Mucosa of descending colon (tissue), 3 donors: ENCODE measurements around the gene ACSL3. TPM values are rescaled to one million over a fixed set of nuclear protein-coding genes. Genes with fewer than 3 reads are reported as not detected.

ENCODE experiments used
- ATAC-seq: fragments of 200-7000 bp; cut with Tn5 transposase; one replicate; pipeline ENCODE4 v1.9.1; 2020; ENCODE audit warnings: mild to moderate bottlenecking, moderate library complexity
- DNase-seq, 3 donors: peaks; one replicate each; pipeline ENCODE4 v3.0.0-alpha.2; 2020
- H3K36me3 ChIP-seq: fragments of 200-600 bp; one replicate; pipeline ENCODE4 v1.8.0; 2021; ENCODE audit warnings: low read depth, mild to moderate bottlenecking
- H3K4me1 ChIP-seq: fragments of 200-600 bp; one replicate; pipeline ENCODE4 v1.8.0; 2021; ENCODE audit warnings: low read depth, mild to moderate bottlenecking
- H3K4me3 ChIP-seq: fragments of 200-600 bp; one replicate; pipeline ENCODE4 v1.8.0; 2021; ENCODE audit warnings: mild to moderate bottlenecking
- H3K9me3 ChIP-seq: fragments of 200-600 bp; one replicate; pipeline ENCODE4 v1.8.0; 2021; ENCODE audit warnings: mild to moderate bottlenecking
- CTCF ChIP-seq: fragments of 200-600 bp; IDR thresholded peaks from one replicate; pipeline ENCODE4 v1.8.0; 2022; ENCODE audit warnings: antibody characterized with exemption, mild to moderate bottlenecking
- intact Hi-C, 2 donors: fragments of 100-400 bp; cut with DNase I in 1 of 2; cut with micrococcal nuclease in 1 of 2; formaldehyde crosslinking; loops; one replicate each; pipeline versions ENCODE4 v1.11.0 to v1.11.1; 2022; cut with DNase I, micrococcal nuclease
- total RNA-seq, 3 donors: library from RNA; stranded (reverse); fragmentation: NEBNext Ultra II Directional in 2 of 3; extraction: Animal tissue kit (Norgen Biotek cat#: 25700) in 2 of 3; gene quantifications; one replicate each; pipeline versions ENCODE4 v1.2.1 to v1.2.4, GENCODE V29; 2021 to 2023
- donor health status: DM: no; HTN: no; CAD: no; lungs with moderate emphysema.
- donor health status: DM: no; HTN: no; CAD: no.
- donor health status: DM: no; HTN: yes; CAD: no.

ACSL3 gene
- total RNA-seq, 3 donors from 2014 or later, result 77.2 to 108 (median 93.0) TPM

- intact Hi-C loops, result no loop called here
- Histone ChIP-seq H3K36me3 (no peaks in the 10 kb centered on the region), H3K9me3 (no peaks in the 10 kb centered on the region), H3K4me1 (no peaks in the 10 kb centered on the region), H3K4me3 (no peak overlapping the region)
- DNase-seq (no peak), ATAC-seq (no peak)
- no peak for TF ChIP-seq CTCF
These were observed 115.8 kb downstream of the ACSL3 start for GRCh38 chr2:222976521-222977061.

DNA sequence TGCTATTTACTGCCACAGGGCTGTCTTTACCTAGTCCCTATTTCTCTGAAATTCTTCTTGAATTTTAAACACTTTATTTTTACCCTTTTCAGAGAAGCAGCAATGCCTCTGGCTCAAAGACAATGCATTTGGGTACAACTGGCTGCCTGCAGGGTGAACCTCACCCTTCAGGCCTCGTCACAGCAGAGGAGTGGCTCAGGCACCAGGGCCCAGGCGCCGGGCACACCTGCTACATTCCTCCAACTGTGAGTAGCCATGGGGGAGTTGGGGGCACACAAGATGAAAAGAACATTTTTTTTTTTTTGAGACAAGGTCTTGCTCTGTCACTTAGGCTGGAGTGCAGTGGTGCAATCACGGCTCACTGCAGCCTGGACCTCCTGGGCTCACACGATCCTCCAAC lies 116.3 kb downstream of the ACSL3 start:
- Histone ChIP-seq H3K4me1 (no peaks in the 10 kb centered on the region), H3K9me3 (no peaks in the 10 kb centered on the region), H3K4me3 (no peak overlapping the region), H3K36me3 (no peaks in the 10 kb centered on the region)
- TF ChIP-seq CTCF, result no peak
- DNase-seq (no peak), ATAC-seq (no peak)
- intact Hi-C loops, result no loop called here

DNA sequence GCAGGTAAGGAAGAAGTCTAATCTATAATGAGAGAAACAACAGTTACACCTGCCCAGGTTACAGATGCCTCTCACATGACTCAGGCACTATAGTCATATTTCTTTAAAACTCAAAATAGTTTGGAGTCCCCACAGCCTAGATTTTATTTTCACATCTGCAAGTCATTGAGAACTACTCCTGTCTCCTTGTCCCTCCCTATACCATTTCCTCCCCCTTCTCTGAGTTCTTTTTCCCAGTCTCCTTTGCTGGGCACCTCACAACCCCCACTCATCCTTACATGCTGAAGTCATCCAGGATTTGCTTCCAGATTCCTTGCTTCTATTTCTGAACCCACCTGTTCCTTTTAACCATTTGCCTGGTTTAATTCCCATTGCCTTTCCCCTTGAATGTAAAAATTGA lies 118.0 kb downstream of the ACSL3 start:
- intact Hi-C loops, result no loop called here
- Histone ChIP-seq H3K4me1 (no peaks in the 10 kb centered on the region), H3K36me3 (no peaks in the 10 kb centered on the region), H3K9me3 (no peaks in the 10 kb centered on the region), H3K4me3 (no peak overlapping the region)
- ATAC-seq (no peak), DNase-seq (no peak)
- TF ChIP-seq CTCF, result no peak

DNA sequence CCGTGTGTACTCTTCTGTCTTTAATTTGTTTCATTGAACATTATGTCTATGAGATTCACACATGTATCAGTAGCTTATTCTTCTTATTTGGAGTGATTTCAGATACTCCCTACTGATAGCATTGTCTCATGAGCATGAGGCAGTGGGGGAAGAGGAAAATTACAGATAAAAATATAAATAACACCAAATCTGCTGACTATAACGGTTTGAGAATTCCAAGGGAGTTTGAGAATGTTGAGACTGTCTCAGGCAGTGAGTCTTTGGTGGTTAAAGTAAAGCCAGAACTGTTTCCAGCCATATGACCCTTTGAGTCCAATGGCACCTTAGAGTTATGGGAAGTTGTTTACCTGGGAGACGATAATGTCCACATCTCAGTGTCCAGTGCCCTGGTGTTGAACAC lies 118.6 kb downstream of the ACSL3 start:
- intact Hi-C loops, result no loop called here
- ATAC-seq (no peak), DNase-seq (no peak)
- TF ChIP-seq CTCF, result no peak
- no peak overlapping the region for H3K4me3 ChIP-seq
- no peaks in the 10 kb centered on the region for H3K9me3 ChIP-seq
- no peaks in the 10 kb centered on the region for H3K36me3 ChIP-seq
- H3K4me1 ChIP-seq, result no peaks in the 10 kb centered on the region

DNA sequence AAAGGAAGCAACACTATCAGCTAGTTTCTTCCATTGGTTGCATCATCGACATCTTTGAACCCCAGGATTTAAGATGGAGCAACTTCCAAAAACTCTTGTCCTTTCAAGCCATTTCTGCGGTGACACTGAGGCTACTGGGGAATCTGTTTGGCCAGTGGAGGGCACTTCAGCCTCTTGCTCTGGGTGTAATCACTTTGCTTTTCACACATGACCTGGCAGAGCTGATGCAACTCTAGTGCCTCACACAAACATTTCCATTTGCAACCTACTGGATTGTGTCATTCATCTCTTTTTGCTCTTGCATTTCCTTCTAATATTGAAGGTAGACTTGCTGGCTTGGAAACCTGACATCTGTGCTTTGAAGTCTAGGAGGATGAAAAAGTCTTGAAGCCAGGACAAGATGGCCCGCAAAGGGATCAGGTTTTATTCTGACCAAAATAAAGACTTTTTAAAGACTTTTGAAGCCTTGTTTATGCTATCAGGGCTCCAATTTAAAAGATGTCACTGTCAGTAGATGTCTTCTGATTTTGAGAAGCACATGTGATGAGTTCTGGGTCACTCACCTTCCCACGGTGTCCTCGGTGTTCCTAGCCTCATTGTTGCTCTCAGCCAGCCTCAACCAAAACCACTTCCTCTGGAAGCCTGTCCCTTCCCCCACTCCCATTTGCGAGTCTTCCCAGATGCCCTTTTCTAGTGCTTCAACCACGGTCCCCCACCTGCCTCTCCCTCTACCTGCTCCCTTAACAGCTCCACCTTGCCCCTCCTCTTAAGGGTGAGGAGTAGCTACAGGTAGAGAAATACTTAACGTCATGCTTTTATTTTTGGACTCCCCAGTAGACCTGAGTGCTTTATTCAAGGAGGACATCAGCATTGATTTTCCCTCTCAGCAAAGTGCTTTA lies 121.4 kb downstream of the ACSL3 start:
- no peak overlapping the region for H3K4me3 ChIP-seq
- no peaks in the 10 kb centered on the region for H3K4me1 ChIP-seq
- H3K36me3 ChIP-seq, result no peaks in the 10 kb centered on the region
- DNase-seq (peak in 1 of 3 donors; percentile 37), ATAC-seq (peak; percentile 64)
- TF ChIP-seq CTCF, result no peak
- no peaks in the 10 kb centered on the region for H3K9me3 ChIP-seq
- intact Hi-C loops, result no loop called here
